ENCODE results near the gene BRPF3.

The BRPF3 gene

DNA sequence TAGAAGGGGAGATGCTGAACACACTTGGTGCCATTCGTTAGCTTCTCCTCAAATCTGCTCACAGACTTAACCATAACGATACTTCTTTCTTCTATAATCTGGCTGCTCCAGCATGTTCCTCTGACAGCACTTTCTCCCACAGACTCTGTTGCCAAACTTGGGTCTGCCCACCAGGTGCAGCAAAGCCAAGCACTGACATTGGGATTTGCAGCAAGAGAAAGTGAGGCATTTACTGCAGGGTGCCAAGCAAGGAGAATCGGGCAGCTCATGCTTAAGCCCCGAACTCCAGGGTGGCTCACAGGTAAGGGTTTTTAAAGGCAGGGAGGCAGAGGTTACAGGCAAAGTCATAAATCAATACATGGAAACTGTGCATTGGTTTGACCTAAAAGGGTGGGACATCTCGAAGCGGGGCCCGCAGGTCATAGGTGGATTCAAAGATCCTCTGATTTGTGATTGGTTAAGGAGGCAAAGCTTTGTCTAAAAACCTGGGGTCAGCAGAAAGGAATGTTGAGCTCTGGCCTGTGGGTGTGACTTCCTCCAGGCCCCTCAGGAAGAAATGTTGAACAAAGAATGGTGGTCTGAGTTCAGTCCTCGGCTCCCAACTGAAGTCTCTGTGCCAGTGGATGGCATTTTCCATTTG, 48.2 kb downstream of the BRPF3 start:
- Histone ChIP-seq H3K4me1 (ENCODE audit: control insufficient read depth, insufficient read depth, low read length, unreplicated experiment) (peaks cover 28% of the 10 kb centered on the region), H3K27ac (ENCODE audit: low read depth, low read length) (no peak overlapping the region), H3K79me2 (ENCODE audit: control insufficient read depth, insufficient read depth, low read length, unreplicated experiment) (no peaks in the 10 kb centered on the region), H3K27me3 (ENCODE audit: insufficient read depth, low read length) (no peaks in the 10 kb centered on the region), H3K4me3 (ENCODE audit: low read depth, low read length) (no peak overlapping the region), H3K36me3 (ENCODE audit: insufficient read depth, low read length) (no peaks in the 10 kb centered on the region), H2AFZ (ENCODE audit: low read length, unreplicated experiment) (no peak overlapping the region)

DNA sequence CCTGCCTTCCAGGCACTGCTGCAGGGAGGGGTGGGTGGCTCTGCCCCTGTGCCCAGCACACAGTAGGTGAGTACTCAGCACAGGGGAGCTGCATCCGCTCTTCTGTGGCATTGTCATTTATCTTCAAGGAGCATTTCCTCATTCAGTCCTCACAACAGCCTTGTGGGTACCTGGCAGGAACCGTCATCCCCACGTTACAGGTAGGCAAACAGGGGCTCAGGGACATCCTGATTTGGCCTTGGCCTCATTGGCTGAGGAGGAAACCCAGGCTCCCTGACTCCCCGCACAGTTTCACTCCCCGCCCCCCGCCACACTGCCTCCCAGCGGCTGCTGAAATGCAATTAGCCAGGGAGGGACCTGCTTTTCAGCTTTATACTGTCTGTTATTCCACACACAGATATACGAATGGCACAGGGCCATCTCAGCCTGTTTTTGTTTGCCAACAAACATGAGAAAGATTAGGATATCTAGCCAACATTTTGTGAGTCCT, 49.1 kb downstream of the BRPF3 start:
- Histone ChIP-seq H3K36me3 (ENCODE audit: insufficient read depth, low read length) (no peaks in the 10 kb centered on the region), H3K4me3 (ENCODE audit: low read depth, low read length) (no peak overlapping the region), H3K27ac (ENCODE audit: low read depth, low read length) (no peak overlapping the region), H3K27me3 (ENCODE audit: insufficient read depth, low read length) (no peaks in the 10 kb centered on the region), H2AFZ (ENCODE audit: low read length, unreplicated experiment) (no peak overlapping the region), H3K4me1 (ENCODE audit: control insufficient read depth, insufficient read depth, low read length, unreplicated experiment) (peaks cover 33% of the 10 kb centered on the region), H3K79me2 (ENCODE audit: control insufficient read depth, insufficient read depth, low read length, unreplicated experiment) (no peaks in the 10 kb centered on the region)

DNA sequence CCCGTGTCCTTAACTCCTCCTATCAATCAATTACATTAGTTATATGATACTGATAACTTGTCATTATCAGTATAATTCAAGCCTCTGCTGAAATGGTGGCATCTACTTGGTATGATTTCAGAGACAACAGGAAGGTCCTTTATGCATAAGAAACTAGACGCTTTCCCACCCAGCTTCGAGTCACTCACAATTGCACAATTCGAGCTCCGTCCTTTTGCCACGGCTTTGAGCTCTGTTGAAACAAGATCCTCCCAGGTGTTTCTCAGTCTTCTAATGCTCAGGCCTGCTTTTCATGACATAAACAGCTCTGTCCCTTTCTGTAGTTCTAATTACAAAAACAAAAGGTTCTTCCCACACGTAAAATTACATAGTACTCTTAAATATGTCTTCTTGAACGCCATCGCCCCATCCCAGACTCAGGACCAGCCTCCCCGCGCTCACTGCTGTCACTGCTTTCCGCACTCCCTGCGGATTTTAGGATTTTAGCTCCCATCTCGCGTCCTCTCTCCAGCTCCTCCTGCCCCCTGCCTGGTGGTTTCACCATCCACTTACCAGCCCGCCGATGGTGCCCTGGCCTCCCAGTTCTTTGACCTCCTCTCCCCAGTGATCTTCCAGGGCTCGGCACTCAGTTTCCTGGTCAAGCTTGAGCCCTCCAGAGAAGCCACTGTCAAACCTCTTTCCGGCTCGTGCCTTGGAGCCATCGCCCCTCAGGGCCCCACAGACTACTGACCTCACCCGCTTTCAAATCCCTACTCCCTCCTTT, 50.1 kb downstream of the BRPF3 start:
- Histone ChIP-seq H3K36me3 (ENCODE audit: insufficient read depth, low read length) (no peaks in the 10 kb centered on the region), H3K27me3 (ENCODE audit: insufficient read depth, low read length) (no peaks in the 10 kb centered on the region), H3K4me1 (ENCODE audit: control insufficient read depth, insufficient read depth, low read length, unreplicated experiment) (peaks cover 33% of the 10 kb centered on the region), H3K79me2 (ENCODE audit: control insufficient read depth, insufficient read depth, low read length, unreplicated experiment) (no peaks in the 10 kb centered on the region), H3K27ac (ENCODE audit: low read depth, low read length) (no peak overlapping the region), H2AFZ (ENCODE audit: low read length, unreplicated experiment) (no peak overlapping the region), H3K4me3 (ENCODE audit: low read depth, low read length) (no peak overlapping the region)

DNA sequence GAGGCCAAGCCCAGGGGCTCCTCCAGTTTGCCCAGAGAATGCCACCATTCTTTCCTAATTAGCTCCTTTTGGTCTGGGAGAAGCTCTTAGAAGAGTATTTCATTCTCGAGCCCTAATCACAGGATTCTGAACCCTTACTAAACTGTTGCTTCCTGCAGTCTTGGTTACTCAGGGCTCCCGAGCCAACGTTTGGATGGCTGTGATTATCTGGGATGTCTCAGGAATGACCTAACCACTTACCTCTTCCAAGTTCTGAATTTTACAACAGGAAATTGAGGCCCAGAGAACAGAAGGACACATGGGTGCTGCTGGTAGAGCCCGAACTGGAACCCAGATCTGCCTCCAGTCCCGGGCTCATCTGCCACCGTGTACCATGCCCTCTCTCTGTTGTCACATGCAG, 51.1 kb downstream of the BRPF3 start:
- peaks cover 33% of the 10 kb centered on the region for H3K4me1 ChIP-seq (ENCODE audit: control insufficient read depth, insufficient read depth, low read length, unreplicated experiment)
- peak overlapping the region; percentile 86 for H2AFZ ChIP-seq (ENCODE audit: low read length, unreplicated experiment)
- peak overlapping the region; percentile 86 for H3K27ac ChIP-seq (ENCODE audit: low read depth, low read length)
- no peaks in the 10 kb centered on the region for H3K36me3 ChIP-seq (ENCODE audit: insufficient read depth, low read length)
- no peaks in the 10 kb centered on the region for H3K27me3 ChIP-seq (ENCODE audit: insufficient read depth, low read length)
- H3K79me2 ChIP-seq (ENCODE audit: control insufficient read depth, insufficient read depth, low read length, unreplicated experiment), result no peaks in the 10 kb centered on the region
- 0 out of 2 replicates have a peak overlapping the region, but pooled peaks have one; percentile 11 for H3K4me3 ChIP-seq (ENCODE audit: low read depth, low read length)

DNA sequence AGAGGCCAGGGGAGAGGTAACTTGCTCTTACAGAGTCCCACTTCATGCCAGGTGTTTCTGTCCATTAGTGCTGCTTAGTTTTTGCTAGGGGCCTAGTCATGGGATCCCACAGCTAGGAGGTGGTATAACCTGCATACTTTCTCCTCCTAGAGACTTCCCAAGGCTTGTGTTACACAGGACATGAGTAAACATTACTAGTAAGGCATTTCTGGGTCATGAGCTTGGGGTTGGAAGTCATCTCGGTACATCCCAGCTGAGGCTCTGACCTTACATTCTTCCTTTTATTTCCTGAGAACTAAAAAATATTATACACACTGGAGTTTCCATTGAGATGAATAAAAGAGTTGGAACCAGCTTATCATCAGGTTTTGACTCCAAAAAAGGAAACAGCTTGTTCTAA, 52.4 kb downstream of the BRPF3 start:
- no peaks in the 10 kb centered on the region for H3K36me3 ChIP-seq (ENCODE audit: insufficient read depth, low read length)
- no peak overlapping the region for H3K4me3 ChIP-seq (ENCODE audit: low read depth, low read length)
- peak overlapping the region; percentile 52 for H2AFZ ChIP-seq (ENCODE audit: low read length, unreplicated experiment)
- peaks cover 33% of the 10 kb centered on the region for H3K4me1 ChIP-seq (ENCODE audit: control insufficient read depth, insufficient read depth, low read length, unreplicated experiment)
- H3K27me3 ChIP-seq (ENCODE audit: insufficient read depth, low read length), result no peaks in the 10 kb centered on the region
- peak overlapping the region; percentile 86 for H3K27ac ChIP-seq (ENCODE audit: low read depth, low read length)
- no peaks in the 10 kb centered on the region for H3K79me2 ChIP-seq (ENCODE audit: control insufficient read depth, insufficient read depth, low read length, unreplicated experiment)

DNA sequence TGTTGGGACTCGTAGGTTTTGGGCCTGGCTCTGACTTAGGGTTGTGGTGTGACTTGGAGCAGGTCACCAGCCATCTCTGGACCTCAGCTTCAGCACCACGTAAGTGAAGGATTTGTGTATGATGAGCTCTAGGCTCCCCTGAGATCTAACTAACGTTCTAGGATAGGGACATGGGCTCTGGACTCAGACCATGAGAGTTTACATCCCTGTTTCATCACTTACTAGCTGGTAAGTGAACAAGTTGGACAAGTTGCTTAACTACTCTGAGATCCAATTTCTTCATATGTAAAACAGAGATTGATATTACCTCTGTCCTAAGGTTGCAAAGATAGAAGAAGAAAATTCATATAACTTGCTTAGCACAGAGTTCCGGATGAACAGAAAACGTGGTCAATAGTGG, 53.0 kb downstream of the BRPF3 start:
- Histone ChIP-seq H3K27ac (ENCODE audit: low read depth, low read length) (peak overlapping the region; percentile 86), H3K27me3 (ENCODE audit: insufficient read depth, low read length) (no peaks in the 10 kb centered on the region), H3K79me2 (ENCODE audit: control insufficient read depth, insufficient read depth, low read length, unreplicated experiment) (no peaks in the 10 kb centered on the region), H3K4me1 (ENCODE audit: control insufficient read depth, insufficient read depth, low read length, unreplicated experiment) (peaks cover 33% of the 10 kb centered on the region), H3K36me3 (ENCODE audit: insufficient read depth, low read length) (no peaks in the 10 kb centered on the region), H3K4me3 (ENCODE audit: low read depth, low read length) (no peak overlapping the region), H2AFZ (ENCODE audit: low read length, unreplicated experiment) (peak overlapping the region; percentile 52)

DNA sequence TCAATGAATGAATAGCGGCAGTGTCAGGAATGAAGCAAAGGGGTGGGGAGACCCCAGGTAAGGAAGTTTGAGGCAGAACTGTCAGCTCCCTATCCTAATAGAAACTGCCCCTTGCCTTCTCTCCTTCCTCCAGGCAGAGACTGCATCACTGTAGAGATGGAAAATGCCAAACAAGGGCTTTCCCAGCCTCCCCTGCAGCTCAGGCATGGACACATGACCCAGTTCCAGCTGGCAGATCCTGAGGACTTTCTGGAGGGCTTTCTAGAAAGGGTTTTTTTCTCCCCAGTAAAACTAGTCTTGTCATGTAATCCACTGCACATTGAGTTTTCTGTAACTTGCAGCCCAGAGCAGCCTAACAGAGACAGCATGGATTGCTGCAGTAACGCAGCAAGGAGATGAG, 55.5 kb downstream of the BRPF3 start:
- no peaks in the 10 kb centered on the region for H3K79me2 ChIP-seq (ENCODE audit: control insufficient read depth, insufficient read depth, low read length, unreplicated experiment)
- H3K27me3 ChIP-seq (ENCODE audit: insufficient read depth, low read length), result no peaks in the 10 kb centered on the region
- no peak overlapping the region for H3K27ac ChIP-seq (ENCODE audit: low read depth, low read length)
- no peak overlapping the region for H3K4me3 ChIP-seq (ENCODE audit: low read depth, low read length)
- H3K36me3 ChIP-seq (ENCODE audit: insufficient read depth, low read length), result no peaks in the 10 kb centered on the region
- no peak overlapping the region for H2AFZ ChIP-seq (ENCODE audit: low read length, unreplicated experiment)
- peaks cover 33% of the 10 kb centered on the region for H3K4me1 ChIP-seq (ENCODE audit: control insufficient read depth, insufficient read depth, low read length, unreplicated experiment)

DNA sequence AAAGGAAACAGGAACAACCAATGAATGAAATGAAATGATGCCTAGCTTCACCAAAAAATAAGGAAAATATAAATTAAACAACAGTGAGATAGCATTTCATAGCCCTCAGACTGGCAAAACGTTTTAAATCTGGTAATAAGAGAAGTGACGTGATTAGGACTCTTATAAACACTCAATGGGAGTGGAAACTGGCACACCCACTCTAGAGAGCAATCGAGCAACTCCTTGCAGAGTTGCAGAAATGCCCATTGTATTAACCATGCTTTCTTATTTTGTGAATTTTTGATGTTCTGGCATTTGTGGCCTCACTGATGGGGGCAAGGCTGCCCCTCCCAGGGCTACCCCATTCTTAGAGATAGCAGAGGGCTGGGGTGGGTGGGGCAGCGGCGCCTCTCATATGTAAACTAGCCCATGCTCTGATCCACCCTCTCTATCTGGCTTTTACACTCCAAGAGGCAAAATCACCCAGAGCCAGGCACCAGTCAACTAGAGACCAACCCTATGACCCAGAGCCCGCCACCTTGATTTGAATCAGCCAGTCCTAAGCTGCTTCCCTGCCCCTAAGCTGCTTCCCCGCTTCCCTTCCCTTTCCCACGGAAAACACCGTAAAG, 67.0 kb downstream of the BRPF3 start:
- no peak overlapping the region for H3K4me3 ChIP-seq (ENCODE audit: low read depth, low read length)
- no peak overlapping the region for H3K27ac ChIP-seq (ENCODE audit: low read depth, low read length)

DNA sequence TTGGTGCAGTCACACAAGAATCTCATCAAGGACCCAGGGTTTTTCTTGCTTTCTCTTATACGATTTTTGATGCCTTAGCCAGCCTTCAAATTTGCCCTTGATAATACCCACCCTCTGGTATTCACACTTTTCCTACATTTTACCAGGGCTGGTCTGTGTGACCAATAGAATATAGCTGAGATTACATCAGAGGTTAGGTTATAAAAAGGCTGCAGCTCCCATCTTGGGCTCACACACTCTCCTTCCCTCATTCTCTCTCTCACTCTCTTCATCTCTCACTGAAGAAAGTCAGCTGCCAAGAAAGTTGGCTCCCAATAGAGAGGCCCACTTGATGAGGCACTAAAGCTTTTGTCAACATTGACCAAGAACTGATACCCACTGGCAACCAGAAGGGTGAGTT, 69.2 kb downstream of the BRPF3 start:
- Histone ChIP-seq H3K4me3 (ENCODE audit: low read depth, low read length) (no peak overlapping the region), H3K4me1 (ENCODE audit: control insufficient read depth, insufficient read depth, low read length, unreplicated experiment) (no peaks in the 10 kb centered on the region), H3K27me3 (ENCODE audit: insufficient read depth, low read length) (peaks cover 14% of the 10 kb centered on the region), H3K27ac (ENCODE audit: low read depth, low read length) (no peak overlapping the region), H3K79me2 (ENCODE audit: control insufficient read depth, insufficient read depth, low read length, unreplicated experiment) (no peaks in the 10 kb centered on the region), H3K36me3 (ENCODE audit: insufficient read depth, low read length) (no peaks in the 10 kb centered on the region), H2AFZ (ENCODE audit: low read length, unreplicated experiment) (no peak overlapping the region)

More for the DNA sequence above, 67.0 kb downstream of the BRPF3 start:
- no peaks in the 10 kb centered on the region for H3K36me3 ChIP-seq (ENCODE audit: insufficient read depth, low read length)
- H2AFZ ChIP-seq (ENCODE audit: low read length, unreplicated experiment), result no peak overlapping the region
- no peaks in the 10 kb centered on the region for H3K4me1 ChIP-seq (ENCODE audit: control insufficient read depth, insufficient read depth, low read length, unreplicated experiment)
- no peaks in the 10 kb centered on the region for H3K79me2 ChIP-seq (ENCODE audit: control insufficient read depth, insufficient read depth, low read length, unreplicated experiment)
- H3K27me3 ChIP-seq (ENCODE audit: insufficient read depth, low read length), result peaks cover 16% of the 10 kb centered on the region

DNA sequence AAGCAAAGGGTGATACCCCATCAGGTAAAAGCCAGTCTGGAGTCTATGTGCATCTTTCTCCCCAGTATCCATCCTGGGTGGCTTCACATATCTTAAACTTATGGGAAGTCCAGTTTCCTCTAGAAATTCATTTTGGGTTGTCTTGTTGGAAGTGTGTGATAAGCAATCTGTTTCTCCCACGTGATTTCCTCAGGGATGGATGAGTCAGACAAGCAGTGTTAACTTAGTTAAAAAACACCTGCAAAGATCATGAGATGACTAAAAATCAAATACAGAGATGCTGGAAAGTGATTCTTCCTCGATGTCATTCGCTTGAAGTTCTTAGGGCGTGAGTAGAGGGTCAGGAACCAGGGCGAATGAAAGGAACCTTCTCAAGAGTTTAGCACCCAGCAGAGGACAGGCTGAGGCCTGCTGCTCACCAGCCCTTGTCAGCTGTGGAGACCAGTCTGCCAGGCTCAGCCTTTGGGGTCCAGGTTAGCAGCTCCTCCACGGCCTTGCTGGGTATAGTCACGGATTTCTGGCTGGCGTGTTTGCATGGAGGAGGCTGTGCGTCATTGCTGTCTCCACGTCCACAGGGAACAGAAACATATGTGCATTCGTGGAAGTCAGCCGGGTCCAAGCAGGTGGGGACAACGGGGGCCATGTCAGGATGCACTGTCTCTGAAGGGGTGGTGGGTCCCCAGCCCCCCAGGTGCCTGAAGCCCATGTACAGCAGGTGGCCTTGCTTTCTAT, 70.5 kb downstream of the BRPF3 start:
- Histone ChIP-seq H3K27ac (ENCODE audit: low read depth, low read length) (no peak overlapping the region), H3K27me3 (ENCODE audit: insufficient read depth, low read length) (peaks cover 11% of the 10 kb centered on the region), H3K79me2 (ENCODE audit: control insufficient read depth, insufficient read depth, low read length, unreplicated experiment) (no peaks in the 10 kb centered on the region)

More for the DNA sequence above, 70.5 kb downstream of the BRPF3 start:
- Histone ChIP-seq H3K4me3 (ENCODE audit: low read depth, low read length) (no peak overlapping the region), H3K36me3 (ENCODE audit: insufficient read depth, low read length) (no peaks in the 10 kb centered on the region), H2AFZ (ENCODE audit: low read length, unreplicated experiment) (no peak overlapping the region), H3K4me1 (ENCODE audit: control insufficient read depth, insufficient read depth, low read length, unreplicated experiment) (no peaks in the 10 kb centered on the region)
